Inflammatory macrophage treated with lipopolysaccharide for 1 hour (primary cell): ENCODE results near the gene GPR35.
"Not testable (repeated sequence)": the region's sequence is repeated elsewhere in the genome, so short reads cannot be mapped to it uniquely, and the experiment has no call there.

Source experiments
- DNase-seq, 2 donors: peaks; one replicate each; pipeline ENCODE4 v3.0.0-alpha.2; 2020 to 2022

The GPR35 gene

GRCh38 chr2:240663546-240664190 lies 38.4 kb downstream of the GPR35 start:
- peak; percentile 21 to 22 for DNase-seq

- no peak for DNase-seq
These were observed 39.3 kb downstream of the GPR35 start for GRCh38 chr2:240664622-240665021.

- DNase-seq: no peak
These were observed 45.1 kb downstream of the GPR35 start for GRCh38 chr2:240670402-240670801.

GRCh38 chr2:240670950-240671349 lies 45.7 kb downstream of the GPR35 start:
- no peak for DNase-seq

- DNase-seq: no peak
These were observed 46.9 kb downstream of the GPR35 start for GRCh38 chr2:240672076-240672700.

- no peak for DNase-seq
These were observed 47.5 kb downstream of the GPR35 start for GRCh38 chr2:240672701-240673190.

- not testable (repeated sequence) for DNase-seq
These were observed 49.3 kb downstream of the GPR35 start for GRCh38 chr2:240674461-240675184.

- DNase-seq: not testable (repeated sequence)
These were observed 50.1 kb downstream of the GPR35 start for GRCh38 chr2:240675345-240675744.

GRCh38 chr2:240678043-240678442 lies 52.8 kb downstream of the GPR35 start:
- not testable (repeated sequence) for DNase-seq

GRCh38 chr2:240678909-240679308 lies 53.6 kb downstream of the GPR35 start:
- not testable (repeated sequence) for DNase-seq

GRCh38 chr2:240680185-240680584 lies 54.9 kb downstream of the GPR35 start:
- not testable (repeated sequence) for DNase-seq
